ENCODE results near the gene NYNRIN. TPM values are rescaled to one million over a fixed set of nuclear protein-coding genes. Genes with fewer than 3 reads are reported as not detected.

The NYNRIN gene
- total RNA-seq, 1 donor from 2014 or later = 40.0 TPM

DNA sequence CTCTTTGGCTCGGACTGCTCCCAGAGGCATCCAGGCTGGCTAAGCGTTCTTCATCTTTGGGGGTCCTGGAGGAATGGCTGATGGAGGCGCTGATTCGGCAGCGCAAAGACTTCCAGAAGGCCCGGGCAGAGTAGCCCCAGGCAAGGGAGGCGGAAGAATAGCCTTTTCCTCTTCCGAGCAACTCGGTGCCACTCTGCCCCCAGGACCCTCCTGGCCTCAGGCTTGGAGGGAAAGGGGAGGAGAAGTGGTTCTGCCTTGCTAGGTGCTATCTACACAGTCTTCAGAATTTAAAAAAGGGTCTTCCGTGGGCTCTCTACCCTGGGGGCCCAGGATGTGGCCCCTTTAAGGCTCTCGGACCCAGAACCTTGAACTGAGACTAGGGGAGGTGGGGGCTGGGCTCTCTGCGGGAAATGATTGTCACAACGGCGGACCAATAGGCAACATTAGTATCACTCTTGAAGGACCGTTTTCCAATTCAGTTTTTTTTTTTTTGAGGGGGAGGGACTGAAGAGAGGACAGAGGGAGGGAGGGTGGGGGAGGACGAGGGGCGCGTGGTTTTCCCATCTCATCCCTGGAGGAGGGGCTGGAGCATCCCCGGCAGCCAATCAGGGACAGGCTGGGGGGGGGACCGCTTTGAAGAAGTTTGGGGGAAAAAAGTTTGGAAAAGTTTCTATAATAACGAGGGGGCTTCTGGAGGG, 31.1 kb upstream of the NYNRIN start, which contains the start of gene NFATC4:
Gene NFATC4 (plus strand): TSS at position 671 of the 698 bp plus-strand sequence. CDS start 157 bp downstream, outside the sequence.
- H3K27me3 Mint-ChIP-seq = peaks cover 5% of the 10 kb centered on the region
- H3K9me3 Mint-ChIP-seq (ENCODE audit: low read depth) = no peaks in the 10 kb centered on the region
- DNase-seq (ENCODE audit: low spot score, unreplicated experiment) = peak; percentile 28
- peaks cover 13% of the 10 kb centered on the region for H3K4me1 Mint-ChIP-seq (ENCODE audit: low read depth)
- H3K36me3 Mint-ChIP-seq (ENCODE audit: insufficient read depth) = no peaks in the 10 kb centered on the region
- H3K4me3 Mint-ChIP-seq (ENCODE audit: low read depth) = peak within 1 kb of the TSS; percentile 78
- TF ChIP-seq CTCF (IDR thresholded peaks at IDR 0.05; ENCODE audit: unreplicated experiment) = no peak
- H3K27ac Mint-ChIP-seq = peak within 1 kb of the TSS; percentile 97

DNA sequence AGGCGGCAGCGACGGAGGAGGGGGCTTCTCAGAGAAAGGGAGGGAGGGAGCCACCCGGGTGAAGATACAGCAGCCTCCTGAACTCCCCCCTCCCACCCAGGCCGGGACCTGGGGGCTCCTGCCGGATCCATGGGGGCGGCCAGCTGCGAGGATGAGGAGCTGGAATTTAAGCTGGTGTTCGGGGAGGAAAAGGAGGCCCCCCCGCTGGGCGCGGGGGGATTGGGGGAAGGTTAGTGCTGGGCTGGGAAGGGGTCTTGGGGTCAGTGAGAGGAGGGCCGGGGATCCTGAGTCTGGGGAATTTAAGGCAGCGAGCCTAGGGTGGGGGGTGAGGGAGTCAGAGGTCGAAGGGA, 30.6 kb upstream of the NYNRIN start:
- Mint-ChIP-seq H3K9me3 (ENCODE audit: low read depth) (no peaks in the 10 kb centered on the region), H3K36me3 (ENCODE audit: insufficient read depth) (no peaks in the 10 kb centered on the region), H3K27me3 (peaks cover 1% of the 10 kb centered on the region), H3K4me3 (ENCODE audit: low read depth) (peak overlapping the region; percentile 78), H3K27ac (peak overlapping the region; percentile 97), H3K4me1 (ENCODE audit: low read depth) (peaks cover 13% of the 10 kb centered on the region)
- no peak for DNase-seq (ENCODE audit: low spot score, unreplicated experiment)
- no peak for TF ChIP-seq CTCF (IDR thresholded peaks at IDR 0.05; ENCODE audit: unreplicated experiment)

- Mint-ChIP-seq H3K9me3 (ENCODE audit: low read depth) (no peaks in the 10 kb centered on the region), H3K27me3 (no peaks in the 10 kb centered on the region), H3K4me3 (ENCODE audit: low read depth) (peak overlapping the region; percentile 78), H3K36me3 (ENCODE audit: insufficient read depth) (no peaks in the 10 kb centered on the region), H3K4me1 (ENCODE audit: low read depth) (peaks cover 13% of the 10 kb centered on the region), H3K27ac (peak overlapping the region; percentile 29)
- peak; percentile 44 for DNase-seq (ENCODE audit: low spot score, unreplicated experiment)
- TF ChIP-seq CTCF (IDR thresholded peaks at IDR 0.05; ENCODE audit: unreplicated experiment) = no peak
Observed at GRCh38 chr14:24368562-24369252, 30.1 kb upstream of the NYNRIN start.

GRCh38 chr14:24369463-24369862, 29.3 kb upstream of the NYNRIN start:
- H3K27ac Mint-ChIP-seq = peak overlapping the region; percentile 7
- peak overlapping the region; percentile 59 for H3K4me3 Mint-ChIP-seq (ENCODE audit: low read depth)
- TF ChIP-seq CTCF (IDR thresholded peaks at IDR 0.05; ENCODE audit: unreplicated experiment) = no peak
- no peaks in the 10 kb centered on the region for H3K27me3 Mint-ChIP-seq
- no peaks in the 10 kb centered on the region for H3K36me3 Mint-ChIP-seq (ENCODE audit: insufficient read depth)
- H3K4me1 Mint-ChIP-seq (ENCODE audit: low read depth) = peaks cover 13% of the 10 kb centered on the region
- H3K9me3 Mint-ChIP-seq (ENCODE audit: low read depth) = no peaks in the 10 kb centered on the region
- no peak for DNase-seq (ENCODE audit: low spot score, unreplicated experiment)

DNA sequence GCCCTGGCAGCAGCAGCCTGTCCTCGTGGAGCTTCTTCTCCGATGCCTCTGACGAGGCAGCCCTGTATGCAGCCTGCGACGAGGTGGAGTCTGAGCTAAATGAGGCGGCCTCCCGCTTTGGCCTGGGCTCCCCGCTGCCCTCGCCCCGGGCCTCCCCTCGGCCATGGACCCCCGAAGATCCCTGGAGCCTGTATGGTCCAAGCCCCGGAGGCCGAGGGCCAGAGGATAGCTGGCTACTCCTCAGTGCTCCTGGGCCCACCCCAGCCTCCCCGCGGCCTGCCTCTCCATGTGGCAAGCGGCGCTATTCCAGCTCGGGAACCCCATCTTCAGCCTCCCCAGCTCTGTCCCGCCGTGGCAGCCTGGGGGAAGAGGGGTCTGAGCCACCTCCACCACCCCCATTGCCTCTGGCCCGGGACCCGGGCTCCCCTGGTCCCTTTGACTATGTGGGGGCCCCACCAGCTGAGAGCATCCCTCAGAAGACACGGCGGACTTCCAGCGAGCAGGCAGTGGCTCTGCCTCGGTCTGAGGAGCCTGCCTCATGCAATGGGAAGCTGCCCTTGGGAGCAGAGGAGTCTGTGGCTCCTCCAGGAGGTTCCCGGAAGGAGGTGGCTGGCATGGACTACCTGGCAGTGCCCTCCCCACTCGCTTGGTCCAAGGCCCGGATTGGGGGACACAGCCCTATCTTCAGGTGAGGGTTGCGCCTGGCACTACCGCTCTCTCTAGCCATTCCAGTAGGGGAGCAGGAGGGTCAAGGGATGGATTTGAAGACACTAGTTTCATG, 28.7 kb upstream of the NYNRIN start:
- H3K27me3 Mint-ChIP-seq = no peaks in the 10 kb centered on the region
- no peak for TF ChIP-seq CTCF (IDR thresholded peaks at IDR 0.05; ENCODE audit: unreplicated experiment)
- H3K4me3 Mint-ChIP-seq (ENCODE audit: low read depth) = no peak overlapping the region
- H3K4me1 Mint-ChIP-seq (ENCODE audit: low read depth) = peaks cover 13% of the 10 kb centered on the region
- H3K9me3 Mint-ChIP-seq (ENCODE audit: low read depth) = no peaks in the 10 kb centered on the region
- H3K27ac Mint-ChIP-seq = no peak overlapping the region
- H3K36me3 Mint-ChIP-seq (ENCODE audit: insufficient read depth) = no peaks in the 10 kb centered on the region
- no peak for DNase-seq (ENCODE audit: low spot score, unreplicated experiment)
